Stimulated activated CD8-positive, alpha-beta memory T cell treated with anti-CD3 and anti-CD28 coated beads, Interleukin-7, amount 100 ng/mL, for 48 hours (primary cell): ENCODE measurements around the gene HOXD12.

Experiments
- DNase-seq, 2 donors: peaks; one replicate each; pipeline ENCODE4 v3.0.0-alpha.2; 2020; ENCODE audit warnings: low read depth in 1 of 2; ENCODE audit errors: extremely low read depth in 1 of 2

HOXD12 gene

GRCh38 chr2:176118601-176119339 is 19.2 kb downstream of the HOXD12 start:
- no peak for DNase-seq

GRCh38 chr2:176120364-176121189 is 21.0 kb downstream of the HOXD12 start:
- DNase-seq, result no peak

GRCh38 chr2:176121190-176122051 is 21.8 kb downstream of the HOXD12 start:
- no peak for DNase-seq

GRCh38 chr2:176122052-176122682 is 22.6 kb downstream of the HOXD12 start:
- DNase-seq, result no peak

GRCh38 chr2:176122683-176123410 is 23.3 kb downstream of the HOXD12 start, which contains the start of gene HOXD9:
TSS of gene HOXD9 (plus strand) at chr2:176122719. CDS start at chr2:176122769, 50 bp downstream.
- DNase-seq, result no peak

- DNase-seq, result no peak
Observed at GRCh38 chr2:176123411-176124109, 24.0 kb downstream of the HOXD12 start.

GRCh38 chr2:176124110-176124946 is 24.7 kb downstream of the HOXD12 start:
- DNase-seq, result no peak

GRCh38 chr2:176124947-176125771 is 25.6 kb downstream of the HOXD12 start:
- DNase-seq, result no peak

- DNase-seq, result no peak
Observed at GRCh38 chr2:176125772-176126054, 26.1 kb downstream of the HOXD12 start.

- peak in 1 of 2 donors; percentile 26 for DNase-seq
Observed at GRCh38 chr2:176126929-176127773, 27.6 kb downstream of the HOXD12 start.

GRCh38 chr2:176127774-176128072 is 28.1 kb downstream of the HOXD12 start:
- no peak for DNase-seq

- no peak for DNase-seq
Observed at GRCh38 chr2:176128172-176128981, 28.8 kb downstream of the HOXD12 start.

GRCh38 chr2:176128982-176129796 is 29.6 kb downstream of the HOXD12 start, which contains the start of gene HOXD8:
TSS of gene HOXD8 (plus strand) at chr2:176129705. CDS start at chr2:176130367, 662 bp downstream.
- no peak for DNase-seq

- no peak for DNase-seq
Observed at GRCh38 chr2:176129813-176130146, 30.2 kb downstream of the HOXD12 start.

GRCh38 chr2:176130147-176130956 is 30.8 kb downstream of the HOXD12 start:
- DNase-seq, result no peak
